IMR-90 (cell line): ENCODE results near the gene H1-8. TPM values are rescaled to one million over a fixed set of nuclear protein-coding genes. Genes with fewer than 3 reads are reported as not detected.

Experiments used
- ATAC-seq: fragments of 200-7000 bp; cut with Tn5 transposase; 2 replicates; pipeline ENCODE4 v1.9.1; 2020; ENCODE audit warnings: low read depth, mild to moderate bottlenecking, moderate library complexity
- BruUV-seq: library from RNA; stranded (reverse); fragments of 400-500 nt; replicated peaks from 2 replicates; lab custom pipeline; 2021; lab: Mats Ljungman, UMichigan
- CTCF ChIA-PET: fragments of 300-600 bp; formaldehyde crosslinking; extraction: SDS; loops from one replicate; lab custom pipeline; 2021; ENCODE audit warnings: antibody characterized with exemption; lab: Yijun Ruan, JAX
- POLR2A ChIA-PET: fragments of 300-600 bp; sonication (Branson Sonifier 250); formaldehyde crosslinking; loops from one replicate; lab custom pipeline; 2022; ENCODE audit warnings: antibody characterized with exemption; ENCODE audit not compliant: unreplicated experiment; lab: Charles Lee
- DNase-seq: peaks from one replicate; pipeline ENCODE4 v3.0.0; 2013
- H2AFZ ChIP-seq: replicated peaks from 2 replicates; pipeline ENCODE3; 2013; ENCODE audit warnings: low read length, mild to moderate bottlenecking; ENCODE audit not compliant: poor library complexity
- H2AK5ac ChIP-seq: 2 replicates; pipeline ENCODE4 v1.6.1; 2013; ENCODE audit warnings: low read depth, low read length, inconsistent platforms
- H2AK9ac ChIP-seq: replicated peaks from 2 replicates; pipeline ENCODE3; 2013; ENCODE audit warnings: mild to moderate bottlenecking, low read depth, low read length, moderate library complexity; ENCODE audit not compliant: poor library complexity
- H2BK120ac ChIP-seq: 2 replicates; pipeline ENCODE4 v1.6.1; 2013; ENCODE audit warnings: low read depth, low read length, inconsistent platforms
- H2BK15ac ChIP-seq: 3 replicates; pipeline ENCODE4 v1.6.1; 2013; ENCODE audit warnings: low read depth, low read length, inconsistent platforms
- H2BK20ac ChIP-seq: 2 replicates; pipeline ENCODE4 v1.6.1; 2013; ENCODE audit warnings: low read depth, mild to moderate bottlenecking, inconsistent platforms, low read length, moderate library complexity
- H2BK5ac ChIP-seq: 2 replicates; pipeline ENCODE4 v1.6.1; 2013; ENCODE audit warnings: mild to moderate bottlenecking, low read depth, low read length, inconsistent platforms; ENCODE audit not compliant: poor library complexity, severe bottlenecking
- H3K14ac ChIP-seq: replicated peaks from 2 replicates; pipeline ENCODE4 v1.6.1; 2013; ENCODE audit warnings: low read depth, low read length, inconsistent platforms
- H3K18ac ChIP-seq: 2 replicates; pipeline ENCODE4 v1.6.1; 2013; ENCODE audit warnings: low read depth, low read length, control low read depth
- H3K23ac ChIP-seq: 2 replicates; pipeline ENCODE4 v1.6.1; 2013; ENCODE audit warnings: low read depth, low read length, inconsistent platforms
- H3K27ac ChIP-seq: 2 replicates; pipeline ENCODE4 v1.5.1; 2013; ENCODE audit warnings: mild to moderate bottlenecking, control low read depth, low read length; ENCODE audit not compliant: insufficient read depth
- H3K27me3 ChIP-seq: 2 replicates; pipeline ENCODE4 v1.6.1; 2013; ENCODE audit warnings: low read length; ENCODE audit not compliant: control insufficient read depth, insufficient read depth
- H3K36me3 ChIP-seq: 2 replicates; pipeline ENCODE4 v1.6.1; 2013; ENCODE audit warnings: low read length, mixed read lengths; ENCODE audit not compliant: control insufficient read depth, insufficient read depth
- H3K4ac ChIP-seq: 2 replicates; pipeline ENCODE4 v1.6.1; 2013; ENCODE audit warnings: low read depth, low read length, inconsistent platforms
- H3K4me1 ChIP-seq: 2 replicates; pipeline ENCODE4 v1.6.1; 2013; ENCODE audit warnings: low read length, mixed read lengths; ENCODE audit not compliant: control insufficient read depth, insufficient read depth
- H3K4me2 ChIP-seq: 2 replicates; pipeline ENCODE4 v1.6.1; 2013; ENCODE audit warnings: low read depth, mild to moderate bottlenecking, control low read depth, low read length, moderate library complexity
- H3K4me3 ChIP-seq: 2 replicates; pipeline ENCODE4 v1.5.1; 2013; ENCODE audit warnings: low read depth, mild to moderate bottlenecking, control low read depth, low read length, moderate library complexity; ENCODE audit not compliant: insufficient read depth
- H3K56ac ChIP-seq: 2 replicates; pipeline ENCODE4 v1.6.1; 2013; ENCODE audit warnings: low read length, inconsistent platforms; ENCODE audit not compliant: insufficient read depth; ENCODE audit errors: extremely low read depth
- H3K79me1 ChIP-seq, 2 experiments: 2 replicates each; pipeline ENCODE4 v1.6.1; 2013; ENCODE audit warnings: low read length in 2 of 2, inconsistent platforms in 1 of 2, low read depth in 1 of 2
- H3K9ac ChIP-seq: 2 replicates; pipeline ENCODE4 v1.6.1; 2013; ENCODE audit warnings: low read depth, low read length, control low read depth
- H3K9me1 ChIP-seq: 2 replicates; pipeline ENCODE4 v1.6.1; 2013; ENCODE audit warnings: low read length, inconsistent platforms; ENCODE audit not compliant: insufficient read depth
- H3K9me3 ChIP-seq: 2 replicates; pipeline ENCODE4 v1.6.1; 2013; ENCODE audit warnings: low read length; ENCODE audit not compliant: control insufficient read depth, insufficient read depth
- H4K20me1 ChIP-seq: 2 replicates; pipeline ENCODE4 v1.6.1; 2013; ENCODE audit warnings: low read length, inconsistent platforms; ENCODE audit not compliant: insufficient read depth
- H4K5ac ChIP-seq: 2 replicates; pipeline ENCODE4 v1.6.1; 2013; ENCODE audit warnings: mild to moderate bottlenecking, low read depth, low read length, control low read depth
- H4K8ac ChIP-seq, 2 experiments: 2 replicates each; pipeline ENCODE4 v1.6.1; 2013; ENCODE audit warnings: low read depth in 2 of 2, low read length in 2 of 2, control low read depth in 1 of 2, inconsistent platforms in 1 of 2
- H4K91ac ChIP-seq: 2 replicates; pipeline ENCODE4 v1.6.1; 2013; ENCODE audit warnings: low read depth, low read length, inconsistent platforms; ENCODE audit not compliant: insufficient read depth
- CEBPB ChIP-seq: IDR thresholded peaks from 2 replicates; pipeline ENCODE4 v1.6.1; 2012; ENCODE audit warnings: low read depth, low read length, improper control_type of control experiment
- FOS ChIP-seq: fragments of 150-350 bp; IDR thresholded peaks from 2 replicates; pipeline ENCODE4 v1.6.1; 2016; ENCODE audit warnings: low read depth, low read length
- MAFK ChIP-seq: IDR thresholded peaks from 2 replicates; pipeline ENCODE4 v1.6.1; 2012; ENCODE audit warnings: low read depth, low read length, improper control_type of control experiment
- MAZ ChIP-seq: IDR thresholded peaks from 2 replicates; pipeline ENCODE4 v1.6.1; 2012; ENCODE audit warnings: low read depth, mild to moderate bottlenecking, low read length, improper control_type of control experiment, moderate library complexity, borderline replicate concordance
- MXI1 ChIP-seq: IDR thresholded peaks from 2 replicates; pipeline ENCODE4 v1.6.1; 2012; ENCODE audit warnings: low read depth, mild to moderate bottlenecking, low read length, moderate library complexity, borderline replicate concordance
- NFE2L2 ChIP-seq: fragments of 150-350 bp; IDR thresholded peaks from 2 replicates; pipeline ENCODE4 v1.6.1; 2016; ENCODE audit warnings: low read depth, mild to moderate bottlenecking, low read length
- POLR2A ChIP-seq: IDR thresholded peaks from 2 replicates; pipeline ENCODE4 v1.6.1; 2012; ENCODE audit warnings: mild to moderate bottlenecking, low read depth, low read length
- RFX5 ChIP-seq: IDR thresholded peaks from 2 replicates; pipeline ENCODE4 v1.8.0; 2012; ENCODE audit warnings: low read depth, mild to moderate bottlenecking, low read length, moderate library complexity
- SMC3 ChIP-seq: fragments of 150-350 bp; IDR thresholded peaks from 2 replicates; pipeline ENCODE4 v1.6.1; 2016; ENCODE audit warnings: low read depth, mild to moderate bottlenecking, antibody characterized with exemption, low read length, moderate library complexity
- WGBS, 2 experiments: methylation state at CpG; one replicate each; pipeline versions ENCODE4 v1.1.5 to v1.1.7; 2013; ENCODE audit warnings: missing lambda C conversion rate in 2 of 2; ENCODE audit not compliant: insufficient read length in 1 of 2; ENCODE audit errors: extremely low coverage in 2 of 2; 5-methylcytosine and 5-hydroxymethylcytosine counted together
- dilution Hi-C: fragments of 300-500 bp; cut with HindIII; formaldehyde crosslinking; loops from one replicate; pipeline ENCODE4 v1.14.3; 2018; ENCODE audit warnings: low sequenced_read_pairs; ENCODE audit not compliant: unreplicated experiment
- in situ Hi-C: fragments of 300-500 bp; cut with MboI; formaldehyde crosslinking; loops from 3 replicates; pipeline ENCODE4 v1.14.3; 2019; ENCODE audit warnings: low sequenced_read_pairs, inconsistent platforms, mixed read lengths
- intact Hi-C: fragments of 100-400 bp; cut with micrococcal nuclease; formaldehyde crosslinking; loops from 2 replicates; pipeline ENCODE4 v1.10.0; 2022
- polyA plus RNA-seq, 3 experiments: library from polyadenylated mRNA; depleted of rRNA; stranded (reverse); fragments of >200 nt; gene quantifications; 2 replicates each; pipeline ENCODE4 v1.2.3, GENCODE V29; 2012; ENCODE audit warnings: low replicate concordance in 1 of 3
- total RNA-seq: library from RNA; depleted of rRNA; stranded (reverse); fragments of >200 nt; gene quantifications from 2 replicates; pipeline ENCODE4 v1.2.3, GENCODE V29; 2012
- TF ChIP-seq, protein P1 (sequence below): fragments of 150-350 bp; IDR thresholded peaks from 2 replicates; pipeline ENCODE4 v1.6.1; 2017; ENCODE audit warnings: mild to moderate bottlenecking, antibody characterized with exemption, low read length, low read depth

H1-8 gene
- total and polyA plus RNA-seq, 2 of the 4 experiments (the other 2 are of a cell fraction): not detected

DNA sequence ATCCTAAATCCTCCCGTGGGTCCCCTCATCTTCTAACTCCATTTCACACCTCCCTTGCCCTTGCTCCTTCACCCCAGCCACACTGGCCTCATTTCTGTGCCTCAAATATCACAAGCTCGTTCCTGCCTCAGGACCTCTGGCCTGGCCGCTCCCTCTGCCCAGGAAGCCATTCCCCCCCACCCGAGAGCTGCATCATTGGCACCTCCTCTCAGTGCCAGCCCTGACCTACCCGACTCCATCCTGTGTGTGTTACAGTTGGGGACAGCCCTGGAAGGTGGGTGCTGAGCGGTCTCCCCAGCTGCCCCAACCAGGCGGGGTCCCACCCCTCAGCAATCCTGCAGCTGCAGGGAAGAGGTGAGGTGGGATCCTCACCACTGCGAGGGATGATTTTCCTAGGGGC, 49.0 kb downstream of the H1-8 start:
- 38% methylated on average over 2 of the region's 8 CpGs; no CpG with 5 or more reads in 1 of the 2 experiments for WGBS, 2 experiments
- DNase-seq (no peak), ATAC-seq (no peak)
- Histone ChIP-seq H2AFZ (peak overlapping the region; percentile 29), H2BK120ac (no peak overlapping the region), H3K4me1 (peaks cover 35% of the 10 kb centered on the region), H3K27ac (no peak overlapping the region), H3K18ac (no peak overlapping the region), H3K4ac (peak overlapping the region; percentile 73), H3K36me3 (no peaks in the 10 kb centered on the region), H2BK15ac (no peak overlapping the region; the same call in 2 of the 3 replicates), H3K4me3 (no peak overlapping the region), H3K9me1 (peaks cover 9% of the 10 kb centered on the region; the same call in 1 of the 2 replicates), H4K20me1 (no peaks in the 10 kb centered on the region; the same call in 1 of the 2 replicates), H4K91ac (peak overlapping the region; percentile 46), H3K23ac (peak overlapping the region; percentile 29; the same call in 1 of the 2 replicates), H3K56ac (no peak overlapping the region; the same call in 1 of the 2 replicates), H2BK20ac (peak overlapping the region; percentile 39; the same call in 1 of the 2 replicates), H2AK5ac (0 out of 2 replicates have a peak overlapping the region, but pooled peaks have one; percentile 23), H4K5ac (no peak overlapping the region), H3K14ac (no peak overlapping the region; the same call in 1 of the 2 replicates), H4K8ac (peak overlapping the region; percentile 40 to 52; a peak in 1 of 4 replicates), H3K27me3 (no peaks in the 10 kb centered on the region), H3K79me1 (peaks cover 17 to 84% of the 10 kb centered on the region in 2 experiments; a peak in 3 of 4 replicates), H3K4me2 (no peak overlapping the region), H2BK5ac (no peak overlapping the region), H3K9ac (0 out of 2 replicates have a peak overlapping the region, but pooled peaks have one; percentile 19), H3K9me3 (no peaks in the 10 kb centered on the region), H2AK9ac (peak overlapping the region; percentile 57)
- no TSS peak for BruUV-seq
- TF ChIP-seq FOS (no peak), RFX5 (no peak), MAFK (no peak), SMC3 (no peak), CEBPB (no peak), NFE2L2 (no peak), MAZ (no peak), POLR2A (no peak), MXI1 (no peak)
- TF ChIP-seq, protein P1, sequence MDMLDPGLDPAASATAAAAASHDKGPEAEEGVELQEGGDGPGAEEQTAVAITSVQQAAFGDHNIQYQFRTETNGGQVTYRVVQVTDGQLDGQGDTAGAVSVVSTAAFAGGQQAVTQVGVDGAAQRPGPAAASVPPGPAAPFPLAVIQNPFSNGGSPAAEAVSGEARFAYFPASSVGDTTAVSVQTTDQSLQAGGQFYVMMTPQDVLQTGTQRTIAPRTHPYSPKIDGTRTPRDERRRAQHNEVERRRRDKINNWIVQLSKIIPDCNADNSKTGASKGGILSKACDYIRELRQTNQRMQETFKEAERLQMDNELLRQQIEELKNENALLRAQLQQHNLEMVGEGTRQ: no peak
- CTCF ChIA-PET: interaction anchor here (2.3 kb wide), 1 partner anchor 102 kb away, joined by 5 read pairs; no protein-coding TSS in a partner anchor
- intact Hi-C loops: no loop called here
- POLR2A ChIA-PET: no interaction called here
- in situ Hi-C loops: no loop called here
- dilution Hi-C loops: no loop called here
